ENCODE measurements around the gene CD40LG.

The CD40LG gene

DNA sequence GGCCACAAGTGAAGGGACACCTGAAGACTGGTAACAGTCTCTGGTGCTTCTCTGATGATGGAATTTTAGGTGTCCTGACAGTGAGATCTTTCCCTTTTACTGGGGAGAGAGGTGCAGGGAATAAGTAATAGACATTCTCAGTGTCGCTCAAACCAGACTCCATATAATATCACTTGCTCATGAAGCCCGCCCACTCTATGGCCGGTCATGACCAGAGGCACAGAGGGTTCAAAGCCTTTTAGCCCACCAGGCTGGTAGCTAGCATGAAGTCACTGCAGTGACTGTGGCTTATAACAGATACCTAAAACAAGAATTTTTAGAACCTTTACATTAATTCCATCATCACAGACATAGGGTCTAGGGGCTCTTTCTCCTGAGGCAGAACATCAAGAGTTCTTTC is 2.9 kb downstream of the CD40LG start:
- no peak for DNase-seq (ENCODE audit: low spot score)

GRCh38 chrX:136652822-136653723 is 5.1 kb downstream of the CD40LG start:
- DNase-seq (ENCODE audit: low spot score), result no peak

DNA sequence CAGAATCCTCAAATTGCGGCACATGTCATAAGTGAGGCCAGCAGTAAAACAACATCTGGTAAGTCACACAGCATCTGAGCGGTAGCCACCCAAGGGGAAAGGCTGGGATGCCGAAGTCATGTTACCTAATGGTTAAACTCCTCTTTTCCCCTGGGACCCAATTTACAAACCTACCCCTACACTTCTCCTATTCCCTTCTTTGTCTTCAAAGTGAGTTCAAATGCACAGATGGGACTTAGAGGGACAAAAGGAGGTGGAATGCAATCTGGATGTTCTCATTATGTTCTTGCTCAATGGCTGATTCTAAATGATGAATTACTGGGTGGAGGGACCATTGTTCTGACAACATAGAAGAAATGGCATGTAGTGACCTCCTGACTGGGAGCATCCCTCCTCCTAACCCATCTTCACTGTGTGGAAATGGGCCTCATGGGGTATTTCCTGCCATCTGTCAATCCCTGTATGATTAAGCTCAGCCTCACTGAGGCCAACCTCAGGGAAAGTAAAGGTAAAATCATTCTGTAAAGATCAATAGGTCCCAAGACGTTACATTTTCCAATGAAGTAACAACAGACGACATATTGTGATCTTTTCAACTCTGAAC is 8.5 kb downstream of the CD40LG start:
- DNase-seq (ENCODE audit: low spot score), result no peak

GRCh38 chrX:136658151-136658550 is 10.2 kb downstream of the CD40LG start:
- DNase-seq (ENCODE audit: low spot score), result no peak

- DNase-seq (ENCODE audit: low spot score), result no peak
Measured at GRCh38 chrX:136659174-136659573, 11.2 kb downstream of the CD40LG start.

GRCh38 chrX:136660896-136661295 is 12.9 kb downstream of the CD40LG start:
- DNase-seq (ENCODE audit: low spot score), result no peak

DNA sequence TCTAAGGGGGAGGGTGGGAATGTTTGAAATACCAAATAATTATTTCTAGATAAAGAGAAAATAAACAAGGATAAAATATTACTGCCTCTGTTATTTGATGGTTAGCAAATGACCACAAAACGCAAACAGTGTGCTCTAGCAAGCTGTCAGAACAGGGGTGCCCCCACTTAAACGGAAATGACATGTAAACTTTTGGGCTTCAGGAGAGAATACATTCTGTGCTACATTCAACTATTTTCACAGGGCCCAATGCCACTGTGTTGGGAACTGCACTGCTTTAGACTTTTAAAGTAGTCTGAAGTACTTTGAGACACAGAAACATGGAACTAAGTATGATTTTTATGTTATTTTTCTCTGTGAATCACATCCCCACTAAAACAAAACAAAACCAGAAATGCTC is 14.1 kb downstream of the CD40LG start:
- no peak for DNase-seq (ENCODE audit: low spot score)

GRCh38 chrX:136662976-136663375 is 15.0 kb downstream of the CD40LG start:
- DNase-seq (ENCODE audit: low spot score), result no peak

DNA sequence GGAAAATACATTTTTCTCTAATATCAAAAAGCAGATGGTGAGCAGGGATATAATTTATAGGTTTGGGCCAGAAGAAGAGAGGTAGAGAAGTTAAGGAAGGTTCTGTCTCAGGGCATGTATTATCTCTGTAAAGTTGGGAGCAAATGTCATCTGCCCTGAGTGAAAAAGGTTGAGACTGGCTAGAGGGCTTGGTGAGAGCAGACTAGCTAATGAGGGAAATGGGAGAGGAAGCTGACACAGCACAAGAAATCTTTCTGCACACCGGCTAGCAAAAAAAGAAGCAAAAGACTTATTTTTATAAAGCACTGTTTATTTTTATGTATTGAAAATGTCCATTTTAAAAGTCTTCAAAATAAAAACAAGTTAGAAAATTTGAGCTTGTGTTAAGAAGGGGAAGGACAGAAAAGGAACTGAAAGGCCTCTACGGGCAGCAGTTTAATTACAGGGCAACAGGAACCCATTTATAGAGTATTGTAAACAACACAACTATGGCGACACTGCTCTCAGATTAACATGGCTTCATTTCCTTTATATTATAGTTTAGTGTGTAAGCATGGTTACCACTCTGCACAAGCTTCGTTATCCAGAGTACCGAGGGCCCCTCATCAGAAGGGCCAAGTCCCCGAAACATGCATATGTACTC is 17.4 kb downstream of the CD40LG start:
- DNase-seq (ENCODE audit: low spot score), result no peak

- no peak for DNase-seq (ENCODE audit: low spot score)
Measured at GRCh38 chrX:136666088-136666487, 18.1 kb downstream of the CD40LG start.

DNA sequence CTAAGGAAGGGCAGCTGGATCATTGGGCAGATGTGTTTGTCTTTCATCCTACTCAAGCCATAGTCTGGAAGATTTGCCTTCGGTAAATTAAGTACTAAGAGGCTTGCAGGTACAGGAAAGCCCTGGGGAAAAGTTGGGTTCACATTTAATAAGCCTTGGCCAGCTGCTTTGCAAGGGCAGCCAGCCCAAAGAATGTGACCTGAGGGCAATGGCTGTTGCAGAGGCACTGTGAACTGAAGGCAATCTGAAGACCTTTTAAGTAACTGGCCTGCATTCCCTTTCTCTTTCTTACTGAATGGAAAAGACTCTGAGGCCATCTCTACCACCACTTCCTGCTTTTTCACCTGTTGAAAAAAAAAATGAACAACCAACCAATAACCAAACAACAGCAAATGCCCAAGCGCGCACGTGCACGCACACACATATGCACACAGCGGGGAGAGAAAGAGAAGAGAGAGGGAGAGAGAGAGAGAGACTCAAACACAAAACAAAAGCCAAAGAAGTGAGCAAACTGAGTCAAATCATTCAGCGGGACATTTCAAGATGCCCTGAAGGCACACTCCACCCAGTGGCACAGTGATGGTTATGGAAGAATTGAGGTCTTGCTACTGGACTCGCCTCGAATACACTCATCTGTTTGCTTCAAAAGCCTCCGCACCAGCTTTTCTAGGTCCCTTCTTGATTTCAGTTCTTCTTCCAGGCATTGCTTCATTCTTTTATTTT is 19.6 kb downstream of the CD40LG start:
- no peak for DNase-seq (ENCODE audit: low spot score)

- DNase-seq (ENCODE audit: low spot score), result no peak
Measured at GRCh38 chrX:136671006-136671610, 23.1 kb downstream of the CD40LG start.

DNA sequence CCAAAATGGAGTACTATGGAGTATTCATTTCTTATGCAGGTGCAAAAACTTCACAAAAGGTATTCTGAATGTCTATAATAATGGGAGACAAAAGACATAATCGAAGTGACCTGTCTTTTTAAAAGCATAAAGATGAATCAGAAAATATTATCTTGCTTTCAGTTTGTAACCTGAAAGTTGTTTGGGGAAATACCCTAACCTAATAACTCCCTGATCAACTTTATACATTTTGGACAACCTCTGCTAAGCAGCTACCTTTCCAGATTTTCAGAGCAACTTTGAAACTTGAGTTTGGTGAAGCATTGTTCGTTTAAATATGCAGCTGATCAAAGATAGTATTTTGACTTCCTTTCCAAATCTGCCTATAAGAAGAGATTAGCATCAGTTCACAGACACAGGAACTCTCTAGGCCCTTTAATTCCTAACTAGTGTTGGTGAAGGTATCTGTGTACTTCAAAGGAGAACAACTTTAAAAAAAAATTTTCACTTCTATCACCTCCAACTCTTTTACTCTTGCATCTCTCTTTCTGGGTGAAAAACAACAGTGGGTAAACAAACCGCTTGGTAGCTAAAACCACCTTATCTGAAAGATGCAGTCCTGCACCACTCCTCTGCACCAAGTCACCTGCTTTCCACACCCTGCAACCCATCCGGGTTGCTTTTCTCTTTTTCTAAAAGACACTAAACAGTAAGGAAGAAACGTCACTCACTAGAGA is 26.5 kb downstream of the CD40LG start:
- DNase-seq (ENCODE audit: low spot score), result no peak

DNA sequence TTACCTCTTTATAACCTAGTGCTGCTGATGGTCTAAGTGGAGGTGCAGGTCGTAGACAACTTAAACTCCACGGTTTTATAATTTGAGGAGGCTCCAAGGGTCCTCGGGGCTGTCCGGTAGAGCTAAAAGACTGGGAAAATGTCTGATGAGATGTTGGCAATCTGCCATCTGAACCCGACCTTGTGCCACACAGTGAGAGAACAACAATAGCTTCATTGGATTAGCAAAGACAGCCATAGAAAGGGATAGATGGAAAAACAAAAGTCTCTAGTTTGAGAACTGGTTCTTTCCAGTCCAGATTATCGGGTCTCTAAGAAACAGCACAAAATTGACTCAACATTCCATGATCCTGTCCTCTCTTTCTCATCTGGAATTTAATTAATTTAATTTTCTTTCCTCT is 31.6 kb downstream of the CD40LG start:
- no peak for DNase-seq (ENCODE audit: low spot score)

DNA sequence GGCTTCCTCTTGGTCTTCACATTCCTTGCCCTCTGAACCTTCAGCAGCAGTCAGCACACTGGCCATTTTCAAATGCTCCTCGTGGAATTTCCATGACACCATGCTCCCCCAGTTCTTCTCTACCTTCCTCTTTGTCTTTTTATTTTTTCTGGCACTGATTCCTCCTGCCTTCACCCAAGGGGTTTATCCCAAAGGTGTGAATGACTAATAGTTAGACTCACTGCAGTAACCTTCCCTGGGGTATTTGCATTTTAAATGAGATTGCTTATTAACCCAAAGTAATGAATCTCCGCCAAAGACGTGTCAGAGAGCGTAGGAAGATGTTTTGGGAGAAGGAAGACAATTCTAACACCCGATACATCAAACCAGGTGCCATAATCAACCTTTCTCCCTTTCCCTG is 36.2 kb downstream of the CD40LG start:
- no peak for DNase-seq (ENCODE audit: low spot score)

- DNase-seq (ENCODE audit: low spot score), result no peak
Measured at GRCh38 chrX:136687457-136687856, 39.5 kb downstream of the CD40LG start.

DNA sequence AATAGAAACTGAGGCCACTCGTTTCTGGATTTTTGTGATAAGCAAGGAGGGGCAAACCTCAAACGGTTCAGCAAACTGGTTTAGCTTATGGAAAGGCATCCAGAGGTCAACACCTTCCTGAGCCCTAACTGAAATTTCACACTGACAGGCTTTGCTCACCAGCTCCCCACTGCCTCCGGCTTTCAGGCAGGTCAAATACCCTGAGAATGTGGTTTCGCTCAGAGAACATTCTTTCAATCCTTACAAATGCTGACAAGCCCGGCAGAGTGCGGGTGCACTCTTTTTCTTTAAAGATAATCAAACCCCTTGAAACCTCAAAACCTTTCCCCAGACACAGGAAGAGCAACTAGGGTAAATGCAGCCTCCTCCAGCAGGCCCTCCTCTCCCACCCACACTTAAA is 41.5 kb downstream of the CD40LG start:
- no peak for DNase-seq (ENCODE audit: low spot score)

GRCh38 chrX:136691028-136691809 is 43.3 kb downstream of the CD40LG start:
- no peak for DNase-seq (ENCODE audit: low spot score)

GRCh38 chrX:136692271-136692670 is 44.3 kb downstream of the CD40LG start:
- no peak for DNase-seq (ENCODE audit: low spot score)

- DNase-seq (ENCODE audit: low spot score), result no peak
Measured at GRCh38 chrX:136694431-136695087, 46.6 kb downstream of the CD40LG start.

All from left forelimb (tissue), 1 donor.